Mammary microvascular endothelial cell (primary cell): ENCODE results near the gene EGR4. TPM values are rescaled to one million over a fixed set of nuclear protein-coding genes. Genes with fewer than 3 reads are reported as not detected.

ENCODE experiments used
- total RNA-seq: library from RNA; depleted of rRNA; stranded (reverse); fragments of >200 nt; gene quantifications from 2 replicates; pipeline ENCODE4 v1.2.3, GENCODE V29; 2015

EGR4 gene
- not detected in 2 replicates for total RNA-seq

DNA sequence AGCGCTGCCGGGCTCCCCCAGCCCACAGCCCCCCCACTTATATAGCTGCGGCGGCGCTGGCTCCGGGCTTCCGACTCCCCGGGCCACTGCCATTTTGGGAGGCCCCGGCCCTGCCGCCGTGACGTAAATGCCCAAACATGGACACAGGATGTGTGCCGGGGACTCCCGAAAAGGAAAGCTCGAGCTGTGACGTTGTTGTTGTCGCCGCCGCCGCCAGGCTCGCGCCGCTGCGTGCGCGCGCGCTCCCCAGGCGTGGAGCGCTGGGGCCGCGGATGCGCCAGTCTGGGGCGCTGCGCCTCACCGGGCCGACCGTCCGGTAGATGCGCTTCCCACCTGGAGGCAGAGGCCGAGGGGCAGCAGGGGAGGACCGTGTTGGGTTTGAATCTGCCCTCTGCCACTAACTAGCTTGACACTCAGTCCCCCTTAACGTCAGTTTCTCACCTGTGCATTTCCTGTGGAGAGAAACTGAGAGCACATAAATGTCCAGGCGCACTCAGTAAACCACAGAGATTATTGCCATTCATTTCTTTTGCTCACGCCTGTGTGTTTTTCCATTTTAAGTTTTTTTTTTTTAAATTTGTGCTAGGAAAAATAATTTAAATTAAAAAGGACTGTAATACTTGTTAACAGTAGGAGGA lies at the start of gene EGR4:
Gene EGR4 (minus strand): TSS at position 15 of the 638 bp plus-strand sequence. CDS start 231 bp downstream, outside the sequence.

DNA sequence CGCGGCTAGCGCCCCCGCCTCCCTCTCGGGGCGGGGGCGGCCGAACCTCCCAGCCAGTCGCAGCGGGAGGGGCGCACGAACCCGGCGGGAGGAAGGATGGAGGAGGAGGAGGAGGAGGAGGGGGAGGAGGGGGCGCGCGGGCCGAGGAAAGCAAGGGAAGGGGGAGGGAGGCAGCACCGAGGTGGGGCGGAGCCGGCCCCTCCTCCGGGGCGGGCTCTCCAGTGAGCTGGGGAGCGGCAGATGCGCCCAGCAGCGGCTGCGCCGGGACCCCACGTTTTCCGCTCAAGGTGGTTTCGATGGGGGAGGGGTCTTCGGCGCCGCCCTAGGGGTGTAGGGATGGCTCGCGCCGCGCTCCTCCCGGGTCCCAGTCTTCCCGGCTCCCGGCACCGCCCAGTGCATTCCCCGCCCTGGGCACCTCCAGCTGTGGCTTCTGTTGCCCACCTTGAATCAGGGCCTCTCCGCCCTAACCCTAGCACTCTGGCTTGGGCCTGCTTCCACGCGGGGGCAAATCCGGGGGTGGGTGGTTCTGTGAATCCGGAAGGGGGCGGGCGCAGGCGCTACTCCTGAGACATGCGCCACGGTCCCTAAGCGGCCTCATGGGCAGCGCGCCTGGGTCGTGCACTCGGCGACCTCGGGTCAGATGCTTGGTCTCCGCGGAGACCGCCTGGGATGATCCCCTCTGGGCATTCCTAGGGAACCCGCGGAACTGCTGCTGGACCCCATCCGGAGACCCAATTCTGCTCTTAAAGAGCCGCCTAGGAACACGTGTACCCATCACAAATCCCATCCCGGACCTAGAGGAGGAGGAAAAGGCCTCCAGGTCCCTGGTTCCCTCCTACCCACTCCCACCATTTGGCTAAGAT lies 8.8 kb downstream of the EGR4 start, which contains the start of gene FBXO41:
Gene FBXO41 (minus strand): TSS at position 183 of the 863 bp plus-strand sequence. CDS start 14,848 bp downstream, outside the sequence.

Other genes starting within 250 kb of the EGR4 start
- gene SFXN5, start 221.8 kb downstream of the EGR4 start, total RNA-seq: 8.1 and 8.4 TPM in 2 replicates
- gene RAB11FIP5, start 180.6 kb downstream of the EGR4 start, total RNA-seq: 59.0 and 65.0 TPM in 2 replicates
- not detected in 2 replicates for gene NOTO, start 91.0 kb downstream of the EGR4 start, total RNA-seq
- 20.0 and 20.6 TPM in 2 replicates for gene SMYD5, start 79.3 kb downstream of the EGR4 start, total RNA-seq
- 35.4 and 45.8 TPM in 2 replicates for gene PRADC1, start 60.3 kb downstream of the EGR4 start, total RNA-seq
- gene CCT7, start 59.2 kb downstream of the EGR4 start, total RNA-seq: 488 and 490 TPM in 2 replicates
- gene FBXO41, start 9.1 kb downstream of the EGR4 start, total RNA-seq: 0.05 and 0.07 TPM in 2 replicates
- gene ALMS1, start 92.3 kb upstream of the EGR4 start, total RNA-seq: 9.3 and 12.8 TPM in 2 replicates